Pons (tissue), 1 donor: ENCODE measurements around the gene CCSER2.
"Not testable (repeated sequence)": the region's sequence is repeated elsewhere in the genome, so short reads cannot be mapped to it uniquely, and the experiment has no call there.

ENCODE experiments used
- DNase-seq: peaks from one replicate; pipeline ENCODE4 v3.0.0-alpha.2; 2016; ENCODE audit warnings: low spot score

The CCSER2 gene

DNA sequence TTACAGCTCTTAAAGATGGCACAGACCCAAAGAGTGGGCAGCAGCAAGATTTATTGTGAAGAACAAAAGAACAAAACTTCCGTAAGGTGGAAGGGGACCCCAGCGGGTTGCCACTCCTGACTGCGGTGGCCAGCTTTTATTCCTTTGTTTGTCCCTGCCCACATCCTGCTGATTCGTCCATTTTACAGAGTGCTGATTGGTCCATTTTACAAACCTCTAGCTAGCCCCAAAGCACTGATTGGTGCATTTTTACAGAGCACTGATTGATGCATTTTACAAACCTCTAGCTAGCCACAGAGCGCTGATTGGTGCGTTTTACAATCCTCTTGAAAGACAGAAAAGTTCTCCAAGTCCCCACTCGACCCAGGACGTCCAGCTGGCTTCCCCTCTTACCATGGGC lies 16.8 kb upstream of the CCSER2 start:
- no peak for DNase-seq

DNA sequence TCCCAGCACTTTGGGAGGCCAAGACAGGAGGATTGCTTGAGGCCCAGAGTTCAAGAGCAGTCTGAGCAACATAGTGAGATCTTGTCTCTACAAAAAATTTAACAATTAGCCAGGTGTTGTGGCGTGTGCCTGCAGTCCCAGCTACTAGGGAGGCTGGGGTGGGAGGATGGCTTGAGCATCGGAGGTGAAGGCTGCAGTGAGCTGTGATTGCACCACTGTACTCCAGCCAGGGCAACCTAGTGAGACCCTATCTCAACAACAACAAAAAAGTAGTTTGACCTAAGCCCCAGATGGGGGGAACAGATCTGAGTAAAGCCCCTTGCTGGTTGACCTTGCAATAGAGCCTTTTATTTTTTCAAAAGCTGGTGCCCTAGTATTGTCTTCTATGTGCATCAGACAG lies 15.6 kb upstream of the CCSER2 start:
- no peak for DNase-seq

DNA sequence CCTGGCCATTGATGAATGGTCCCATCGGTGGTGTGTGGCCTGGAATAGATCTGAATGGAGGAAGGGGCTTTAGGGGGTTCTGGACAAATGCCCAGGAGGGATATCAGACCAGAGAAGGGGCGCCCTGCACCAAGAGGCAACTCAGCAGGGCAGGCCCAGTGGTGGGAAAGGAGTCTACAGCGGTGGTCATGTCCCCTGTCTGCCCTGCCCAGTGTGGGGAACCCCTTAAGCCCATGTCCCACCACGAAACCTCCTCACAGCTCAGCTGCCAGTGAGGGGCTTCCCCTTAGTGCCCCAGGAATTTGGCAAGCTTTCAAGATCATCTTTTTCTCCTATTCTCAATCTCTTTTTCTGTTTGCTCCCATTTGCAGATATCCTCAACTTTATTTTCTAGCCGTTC lies 14.1 kb upstream of the CCSER2 start:
- no peak for DNase-seq

DNA sequence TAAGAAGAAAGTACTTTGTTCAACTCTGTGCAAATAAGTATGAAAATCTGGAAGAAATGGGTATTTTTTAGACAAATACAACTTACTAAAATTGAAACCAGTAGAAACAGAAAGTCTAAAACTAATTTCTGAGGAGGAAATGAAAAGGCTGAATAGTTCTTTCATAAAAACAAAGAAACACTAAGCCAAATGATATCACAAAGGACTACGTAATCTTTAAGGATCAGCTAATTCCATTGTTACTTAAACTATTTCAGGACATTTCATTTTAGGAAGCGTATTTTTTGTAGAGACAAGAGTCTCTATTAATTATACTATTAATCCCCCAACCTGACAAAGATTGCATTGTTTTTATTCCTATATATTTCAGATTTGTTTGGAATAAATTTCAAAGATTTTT lies 11.2 kb upstream of the CCSER2 start:
- peak; percentile 62 for DNase-seq

DNA sequence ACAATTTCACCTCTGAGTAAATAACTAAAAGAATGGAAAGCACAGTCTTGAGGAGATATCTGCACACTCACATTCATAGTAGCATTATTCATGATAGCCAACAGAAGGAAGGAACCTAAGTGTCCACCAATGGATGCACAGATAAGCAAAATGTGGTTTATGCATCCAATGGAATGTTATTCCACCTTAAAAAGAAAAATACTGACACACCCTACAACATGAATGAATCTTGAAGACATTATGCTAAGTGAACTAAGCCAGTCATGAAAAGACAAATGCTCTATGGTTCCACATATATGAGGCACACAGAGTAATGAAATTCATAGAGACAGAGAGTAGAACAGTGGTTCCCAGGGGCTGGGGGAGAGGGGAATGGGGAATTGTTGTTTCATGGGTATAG lies 6.5 kb upstream of the CCSER2 start:
- no peak for DNase-seq

DNA sequence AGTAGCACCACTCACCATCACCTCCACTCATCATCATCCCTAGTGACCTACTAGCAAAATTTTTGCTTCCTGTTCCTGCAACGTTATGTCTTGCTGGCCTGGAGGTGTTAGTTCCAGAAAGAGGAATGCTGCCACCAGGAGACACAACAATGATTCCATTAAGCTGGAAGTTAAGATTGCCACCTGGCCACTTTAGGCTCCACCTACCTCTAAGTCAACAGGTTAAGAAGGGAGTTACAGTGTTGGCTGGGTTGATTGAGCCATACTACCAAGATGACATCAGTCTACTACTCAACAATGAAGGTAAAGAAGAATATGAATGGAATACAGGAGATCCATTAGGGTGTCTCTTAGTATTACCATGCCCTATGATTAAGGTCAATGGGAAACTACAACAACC lies 4.8 kb upstream of the CCSER2 start:
- not testable (repeated sequence) for DNase-seq

DNA sequence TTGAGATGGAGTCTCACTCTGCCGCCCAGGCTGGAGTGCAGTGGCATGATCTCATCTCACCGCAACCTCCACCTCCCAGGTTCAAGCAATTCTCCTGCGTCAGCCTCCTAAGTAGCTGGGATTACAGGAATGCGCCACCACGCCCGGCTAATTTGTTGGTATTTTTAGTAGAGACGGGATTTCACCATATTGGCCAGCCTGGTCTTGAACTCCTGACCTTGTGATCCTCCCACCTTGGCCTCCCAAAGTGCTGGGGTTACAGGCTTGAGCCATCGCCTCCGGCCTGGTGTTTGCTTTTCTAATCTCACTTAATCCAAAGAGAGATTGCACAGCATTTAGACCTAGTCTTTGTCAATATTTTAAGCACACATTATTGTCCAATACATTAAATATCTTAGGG lies 1.4 kb upstream of the CCSER2 start:
- DNase-seq: not testable (repeated sequence)

DNA sequence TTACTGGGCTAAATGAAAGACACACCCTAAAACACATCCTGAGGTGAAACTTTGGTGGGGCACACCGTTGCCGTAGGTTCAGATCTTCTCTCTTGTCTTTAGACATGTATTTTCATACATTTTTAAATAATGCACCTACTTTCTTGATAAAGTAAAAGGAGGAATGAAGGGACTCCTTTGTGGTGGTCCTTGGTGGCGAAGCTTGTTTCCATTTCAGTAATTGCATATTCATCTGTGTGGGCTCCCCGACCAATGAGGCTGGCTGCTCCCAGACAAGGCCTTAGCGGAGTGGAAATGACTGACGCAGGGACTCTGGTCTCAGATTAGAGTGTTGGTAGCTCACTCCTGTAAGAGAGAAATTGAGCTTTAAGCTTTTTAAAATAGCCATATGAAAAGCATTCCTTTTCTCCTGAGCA lies 815 bp downstream of the CCSER2 start:
- peak; percentile 44 for DNase-seq

DNA sequence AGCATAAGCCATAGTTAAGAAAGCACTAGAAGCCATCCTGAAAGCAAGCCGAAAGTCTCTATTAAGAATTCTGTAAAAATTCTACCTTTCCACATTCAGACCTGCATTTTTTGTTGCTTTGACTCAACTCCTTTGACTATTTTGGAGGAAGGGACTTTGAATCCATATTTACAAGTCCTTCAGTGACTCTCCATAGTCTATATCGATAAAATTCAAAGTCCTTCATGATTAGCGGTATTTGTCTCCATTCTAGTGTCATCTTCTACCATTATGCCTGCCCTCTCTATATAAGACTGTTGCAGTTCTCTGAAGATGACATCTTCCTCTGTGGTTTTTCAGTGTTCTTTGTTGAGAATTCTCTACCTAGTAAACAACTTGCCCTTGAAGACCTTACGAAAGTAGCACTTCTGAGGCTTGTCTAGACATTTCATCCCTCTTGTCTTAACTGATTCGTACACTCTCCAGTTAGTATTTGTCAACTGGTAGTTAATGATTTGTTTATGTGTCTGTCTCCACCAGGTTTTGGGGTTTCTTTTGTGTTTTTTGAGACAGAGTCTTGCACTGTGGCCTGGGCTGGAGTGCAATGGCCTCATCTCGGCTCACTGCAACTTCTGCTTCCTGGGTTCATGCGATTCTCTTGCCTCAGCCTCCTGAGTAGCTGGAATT lies 1.7 kb downstream of the CCSER2 start:
- no peak for DNase-seq

DNA sequence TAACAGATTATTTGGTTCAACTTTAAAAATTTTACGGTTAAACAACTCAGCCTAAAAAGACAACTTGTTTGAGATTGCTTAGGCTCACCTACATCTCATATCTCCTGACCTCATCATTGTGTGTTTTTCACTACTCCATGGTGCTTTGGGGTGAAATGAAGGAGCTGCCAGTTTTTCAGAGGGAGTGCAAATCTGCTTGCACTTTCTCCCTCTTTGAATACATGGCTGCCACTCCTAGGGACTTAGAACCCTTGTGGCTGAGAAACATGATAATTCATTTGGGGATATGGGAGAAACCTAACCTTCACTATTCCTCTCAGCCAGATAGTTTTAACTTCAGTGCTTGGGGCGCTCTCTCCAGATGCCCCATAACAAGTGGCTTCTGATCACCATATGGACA lies 2.7 kb downstream of the CCSER2 start:
- DNase-seq: no peak

DNA sequence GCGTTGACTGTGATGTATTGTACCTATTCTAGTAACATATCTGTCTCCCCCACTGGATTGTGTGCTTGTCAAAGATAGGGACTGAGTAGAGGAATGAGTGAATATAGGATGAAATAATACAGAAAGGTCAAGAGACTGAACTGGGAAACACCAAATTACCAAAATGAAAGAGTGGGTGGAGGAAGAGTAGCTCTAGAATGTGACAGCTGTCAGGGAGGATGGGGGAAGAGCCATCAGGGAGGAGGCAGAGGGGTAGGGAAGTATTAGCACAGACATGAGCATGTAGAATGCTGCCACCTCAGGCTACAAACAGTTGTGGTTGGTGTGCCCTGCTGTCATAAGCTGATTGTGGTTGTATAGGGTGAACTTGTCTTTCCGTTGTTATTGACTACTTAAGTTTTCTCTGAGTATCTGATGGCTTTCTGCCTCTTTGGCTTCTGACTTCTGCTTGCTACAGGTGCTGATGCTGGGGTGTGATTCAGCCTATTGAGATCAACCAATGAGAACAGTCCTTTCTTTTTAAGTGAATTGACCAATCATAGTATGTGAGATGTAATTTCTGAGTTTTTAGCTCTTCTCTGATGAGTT lies 5.6 kb downstream of the CCSER2 start:
- no peak for DNase-seq

DNA sequence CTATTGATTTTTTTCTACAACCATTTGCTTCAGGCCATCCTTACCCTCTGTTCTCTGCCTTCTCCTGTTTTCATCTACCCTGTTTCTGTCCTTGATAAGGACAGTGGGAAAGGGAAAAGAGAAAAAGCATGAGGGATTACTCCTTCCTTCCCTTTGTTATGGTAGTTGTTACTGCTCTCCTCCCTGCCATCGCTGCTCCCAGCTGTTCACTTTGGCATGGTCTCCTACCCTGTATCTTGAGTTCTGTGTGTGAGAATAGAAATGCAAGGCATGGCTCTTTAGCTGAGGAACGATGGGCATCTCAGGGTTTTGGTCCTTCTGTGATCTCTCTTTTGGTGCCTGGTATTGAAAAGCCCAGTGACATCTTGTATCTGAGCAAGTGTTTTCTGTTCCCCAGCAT lies 6.4 kb downstream of the CCSER2 start:
- DNase-seq: no peak

DNA sequence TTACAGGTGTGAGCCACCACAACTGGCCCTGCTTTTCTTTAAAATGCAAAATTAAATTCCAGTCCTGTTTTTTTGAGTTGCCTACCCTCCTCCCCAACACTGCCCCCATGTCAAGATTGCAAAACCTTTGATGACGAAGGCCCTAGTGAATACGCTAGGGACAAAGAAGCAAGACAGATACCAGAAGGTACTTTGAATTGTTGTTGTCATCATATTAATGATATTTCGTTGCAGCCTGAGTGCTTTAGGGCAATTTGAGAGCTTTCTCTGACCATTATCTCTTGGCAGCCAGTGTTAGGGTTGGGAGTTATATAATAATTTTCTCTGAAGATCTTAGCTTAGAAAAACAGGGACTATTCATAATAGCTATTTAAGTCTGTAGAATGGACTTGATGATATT lies 7.1 kb downstream of the CCSER2 start:
- no peak for DNase-seq

DNA sequence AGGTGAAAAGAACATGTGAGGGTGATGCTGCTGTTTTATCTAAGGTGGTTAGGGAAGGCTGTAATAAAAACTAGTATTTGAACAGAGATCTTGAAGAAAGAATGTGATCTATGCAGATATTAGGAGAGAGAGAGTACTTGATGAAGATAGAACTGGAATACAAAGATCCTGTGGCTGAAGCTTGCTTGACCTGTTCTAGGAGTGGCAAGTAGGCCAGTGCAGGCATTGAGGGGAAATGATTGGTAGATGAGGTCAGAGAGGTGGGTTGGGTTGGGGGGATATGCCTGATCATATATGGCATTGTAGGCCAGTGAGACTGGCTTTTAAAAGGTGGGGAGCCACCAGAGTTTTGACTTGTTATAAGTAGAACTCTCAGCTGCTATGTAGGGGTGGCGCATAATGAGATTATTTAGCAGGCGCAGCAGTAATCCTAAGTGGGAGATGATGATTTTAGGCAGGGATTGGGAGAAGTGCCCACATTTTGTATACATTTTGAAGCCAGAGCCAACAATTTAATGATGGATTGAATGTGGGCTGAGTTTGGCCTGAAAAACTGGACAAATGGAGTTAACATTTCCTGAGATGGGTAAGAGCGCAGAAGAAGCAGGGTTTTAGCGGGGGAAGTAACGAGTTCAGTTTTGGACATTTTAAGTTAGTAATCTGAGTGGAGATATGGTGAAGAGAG lies 8.2 kb downstream of the CCSER2 start:
- no peak for DNase-seq

DNA sequence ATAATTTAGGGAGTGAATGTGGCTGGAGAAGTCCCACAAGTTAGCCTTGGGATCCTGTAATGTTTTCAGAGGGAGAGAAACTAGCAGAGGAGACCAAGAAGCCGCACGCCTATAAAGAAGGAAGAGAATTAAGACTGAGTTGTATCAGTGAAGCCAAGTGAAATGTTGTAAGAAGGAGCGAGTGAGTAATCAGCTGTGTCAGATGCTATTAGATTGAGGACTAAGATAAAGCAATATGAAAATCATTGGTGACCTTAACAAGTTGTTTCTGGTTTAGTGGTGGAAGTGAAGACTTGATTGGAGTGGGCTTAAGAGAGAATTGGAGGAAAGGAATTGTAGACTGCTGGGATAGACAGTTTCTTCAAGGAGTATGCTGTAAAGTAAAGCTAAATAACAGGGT lies 8.8 kb downstream of the CCSER2 start:
- DNase-seq: no peak

DNA sequence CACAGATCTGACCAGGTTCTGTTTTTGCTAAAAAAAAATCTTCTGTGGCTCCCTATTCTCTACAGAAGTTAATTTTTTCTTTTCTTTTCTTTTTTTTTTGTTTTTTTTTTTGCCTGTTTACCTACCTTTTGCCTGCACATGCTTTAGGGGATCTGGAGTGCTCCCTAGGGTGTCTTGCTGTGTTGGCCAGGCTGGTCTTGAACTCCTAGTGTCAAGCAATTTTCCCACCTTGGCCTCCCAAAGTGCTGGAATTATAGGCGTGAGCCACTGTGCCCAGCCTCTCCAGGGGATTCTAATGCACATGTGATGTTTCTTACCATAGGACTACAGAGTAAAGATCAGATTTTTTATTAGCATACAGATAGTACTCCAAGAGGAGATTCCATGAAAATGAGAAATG lies 10.6 kb downstream of the CCSER2 start:
- DNase-seq: no peak

DNA sequence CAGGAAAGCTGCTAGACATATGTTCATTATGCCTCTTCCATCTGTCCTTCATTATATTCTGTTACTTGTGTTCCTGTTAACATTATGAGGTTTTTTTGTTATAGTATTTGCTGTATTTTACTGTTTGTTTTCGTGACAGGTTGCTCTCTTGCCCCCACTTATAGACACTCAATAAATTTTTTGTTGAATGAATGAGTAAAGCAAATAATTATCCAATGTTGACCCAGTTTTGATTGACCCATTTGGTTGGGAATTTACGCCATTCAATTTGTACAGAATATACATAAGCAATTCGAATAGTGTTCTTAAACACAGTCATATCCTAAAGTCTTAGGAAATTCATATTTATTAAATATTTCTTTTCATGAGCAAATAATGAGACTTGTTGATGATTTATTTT lies 11.8 kb downstream of the CCSER2 start:
- no peak for DNase-seq

DNA sequence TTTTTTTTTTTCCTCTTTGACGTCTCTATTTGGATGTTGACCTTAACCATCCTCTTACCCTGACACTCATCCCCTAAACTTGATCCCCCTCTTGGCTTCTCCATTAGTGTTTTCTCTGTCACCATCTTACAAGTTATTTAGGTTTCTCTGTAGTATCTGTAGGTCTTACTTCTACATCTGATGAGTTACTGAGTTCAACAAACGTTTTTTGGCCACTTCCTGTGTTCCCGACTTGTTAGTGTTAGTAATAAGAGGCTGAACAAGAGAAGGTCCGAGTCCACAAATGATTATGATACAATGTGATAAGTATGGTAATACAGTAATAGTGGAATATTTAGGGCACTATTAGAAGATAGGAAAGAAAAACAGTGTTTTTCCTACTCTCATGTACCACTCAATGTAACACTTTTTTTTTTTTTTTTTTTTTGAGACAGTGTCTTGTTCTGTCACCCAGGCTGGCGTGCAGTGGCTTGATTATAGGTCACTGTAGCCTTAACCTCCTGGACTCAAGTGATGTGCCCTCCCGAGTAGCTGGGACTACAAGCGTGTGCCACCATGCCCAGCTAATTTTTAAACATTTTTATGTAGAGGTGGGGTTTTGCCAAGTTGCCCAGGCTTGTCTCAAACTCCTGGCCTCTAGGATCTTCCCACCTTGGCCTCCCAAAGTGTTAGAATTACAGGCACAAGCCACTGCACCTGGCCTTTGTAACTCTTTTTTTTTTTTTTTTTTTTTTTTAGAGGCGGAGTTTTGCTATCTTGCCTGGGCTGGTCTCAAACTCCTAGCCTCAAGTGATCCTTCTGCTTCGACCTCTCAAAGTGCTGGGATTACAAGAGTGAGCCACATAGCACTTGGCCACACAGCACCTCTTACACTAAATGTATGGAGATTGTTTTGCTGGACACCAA lies 12.5 kb downstream of the CCSER2 start:
- DNase-seq: no peak

DNA sequence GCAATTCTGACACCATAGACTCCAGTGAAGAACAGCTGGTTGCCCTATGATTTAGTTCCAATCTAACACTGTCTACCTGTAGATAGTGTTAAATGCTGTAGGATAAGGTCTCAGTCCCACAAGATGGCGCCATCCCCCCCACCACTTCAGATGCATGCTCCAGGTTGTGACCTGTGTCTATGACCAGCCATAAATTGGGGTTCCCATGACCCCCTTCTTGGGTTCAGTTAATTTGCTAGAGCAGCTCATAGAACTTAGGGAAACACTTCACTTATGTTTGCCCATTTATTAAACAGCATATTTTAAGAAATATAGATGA lies 13.1 kb downstream of the CCSER2 start:
- DNase-seq: no peak

DNA sequence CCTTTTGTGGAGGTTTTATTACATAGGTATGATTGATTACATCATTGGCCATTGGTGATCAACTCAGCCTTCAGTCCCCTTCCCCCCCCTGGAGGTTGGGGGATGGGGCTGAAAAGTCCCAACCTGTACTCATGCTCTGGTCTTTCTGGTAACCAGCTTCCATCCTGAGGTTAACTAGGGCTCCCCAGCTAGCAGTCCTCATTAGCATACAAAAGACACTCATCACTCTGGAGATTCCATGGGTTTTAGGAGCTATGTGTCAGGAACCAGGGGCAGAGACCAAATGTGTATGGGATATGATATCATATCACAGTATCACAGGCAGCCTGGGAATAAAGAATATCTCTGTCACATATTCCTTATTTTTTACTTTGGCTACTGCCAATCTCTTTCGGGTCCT lies 13.6 kb downstream of the CCSER2 start:
- DNase-seq: no peak

DNA sequence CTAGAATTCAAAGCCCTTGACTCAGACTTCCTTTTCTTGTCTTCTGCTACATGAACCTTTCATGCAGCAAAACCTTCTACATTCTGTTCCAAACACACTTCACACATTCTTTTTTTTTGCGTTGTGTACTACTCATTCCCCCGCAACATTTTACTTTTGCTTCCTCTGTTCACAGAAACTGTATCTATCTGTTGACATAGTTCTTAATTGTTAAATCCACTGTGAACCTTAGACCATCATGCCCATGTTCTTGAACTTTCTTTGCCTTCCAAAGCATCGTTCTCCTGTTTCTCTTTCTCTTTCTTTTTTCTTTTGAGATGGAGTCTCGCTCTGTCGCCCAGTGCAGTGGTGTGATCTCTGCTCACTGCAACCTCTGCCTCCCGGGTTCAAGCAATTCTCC lies 14.2 kb downstream of the CCSER2 start:
- no peak for DNase-seq

DNA sequence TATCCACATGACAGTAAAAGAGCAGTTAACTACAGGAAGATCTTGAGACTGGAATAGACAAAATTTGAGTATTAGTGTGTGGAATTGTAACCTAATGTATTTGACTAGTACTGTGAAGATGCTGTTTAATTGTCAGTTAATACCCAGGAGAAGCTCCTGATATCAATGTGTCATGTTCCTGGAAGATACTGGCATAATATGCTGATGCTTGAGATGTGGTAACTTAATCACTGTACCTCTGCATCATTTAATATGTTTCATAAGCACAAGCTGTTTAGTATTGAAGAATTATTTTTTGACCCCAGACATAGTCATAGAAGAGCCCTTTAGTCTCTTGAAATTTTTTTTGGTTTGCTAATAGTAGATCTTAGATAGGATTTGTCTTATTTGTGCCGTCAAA lies 15.4 kb downstream of the CCSER2 start:
- DNase-seq: no peak

DNA sequence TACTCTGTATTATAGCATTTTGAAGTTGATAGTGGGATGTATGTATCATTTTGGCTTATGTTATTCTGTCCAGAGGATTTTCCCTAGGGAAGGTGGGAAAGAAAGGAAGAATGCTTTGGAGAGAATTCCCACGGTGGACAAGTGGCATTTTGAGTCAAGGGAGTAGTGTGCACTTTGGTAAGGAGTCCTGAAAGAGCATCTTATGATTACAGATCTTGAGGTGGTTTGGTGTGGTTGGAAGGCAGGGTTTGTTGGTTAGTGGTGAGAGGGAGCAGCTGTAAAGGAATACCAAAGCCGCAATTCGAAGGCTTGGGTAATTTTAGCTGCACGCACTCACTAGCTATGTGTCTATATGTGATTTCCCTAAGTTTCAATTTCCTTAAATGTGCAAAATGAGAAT lies 16.1 kb downstream of the CCSER2 start:
- DNase-seq: no peak
